Inflammatory macrophage treated with lipopolysaccharide for 1 hour (primary cell): ENCODE measurements around the gene GIPC2.
"Not testable (repeated sequence)": the region's sequence is repeated elsewhere in the genome, so short reads cannot be mapped to it uniquely, and the experiment has no call there.

Experiments used
- DNase-seq, 2 donors: peaks; one replicate each; pipeline ENCODE4 v3.0.0-alpha.2; 2020 to 2022

The GIPC2 gene

DNA sequence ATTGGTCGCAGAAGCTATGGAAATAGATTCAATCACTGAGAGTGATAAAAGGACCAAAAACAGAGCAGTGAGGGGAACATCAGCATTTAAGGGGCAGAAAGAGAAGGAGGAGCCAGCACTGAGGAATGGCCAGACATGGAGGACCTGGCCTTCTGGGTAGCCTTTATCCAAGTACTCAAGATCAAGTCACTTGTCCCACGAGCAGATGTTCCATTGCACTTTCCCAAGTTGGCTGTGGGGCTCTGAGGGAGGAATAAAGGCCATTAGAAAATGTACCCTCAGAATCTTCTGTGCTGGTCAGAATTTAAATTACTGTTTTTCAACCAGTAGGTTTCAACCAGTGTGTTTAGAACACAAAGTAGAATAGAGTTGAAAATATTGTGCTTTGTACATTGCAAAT lies 55.3 kb downstream of the GIPC2 start:
- no peak for DNase-seq

DNA sequence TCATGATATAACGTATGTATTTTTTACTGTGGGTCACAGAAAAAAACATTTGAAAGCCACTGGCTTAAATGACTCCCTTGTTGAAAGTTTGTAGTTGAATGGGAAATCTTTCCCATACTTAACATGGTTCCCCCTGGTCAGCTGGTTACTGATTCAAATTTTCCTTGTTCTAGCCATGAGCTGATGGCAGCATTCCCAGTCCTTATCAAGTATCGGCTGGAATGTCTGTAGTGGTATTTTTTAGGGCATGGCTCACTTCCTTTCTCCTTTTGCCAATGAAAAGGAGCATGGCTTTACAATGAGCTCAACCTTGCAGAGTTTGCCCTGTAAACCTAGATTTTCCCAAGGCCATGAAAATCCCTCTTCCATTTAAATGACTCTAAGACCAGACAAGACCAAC lies 55.7 kb downstream of the GIPC2 start:
- DNase-seq, result no peak

DNA sequence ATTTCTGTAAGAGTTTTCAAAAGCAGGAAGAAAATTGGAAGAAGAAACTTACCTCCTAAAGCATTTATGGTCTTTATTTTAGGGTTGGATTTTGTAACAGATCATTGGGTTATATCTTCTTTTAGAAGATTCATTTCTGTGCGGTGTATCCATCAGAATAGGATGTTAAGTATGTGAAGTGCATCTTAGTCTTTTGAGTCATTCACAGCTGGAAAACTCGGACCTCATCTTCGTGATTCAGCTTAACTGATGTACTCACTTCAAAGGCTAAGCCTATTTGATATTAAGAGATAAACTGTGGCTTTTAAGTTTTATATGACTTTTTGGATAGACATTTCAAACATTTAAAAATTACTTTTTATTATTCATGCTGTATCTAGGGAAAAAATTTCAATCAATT lies 56.3 kb downstream of the GIPC2 start:
- no peak for DNase-seq

DNA sequence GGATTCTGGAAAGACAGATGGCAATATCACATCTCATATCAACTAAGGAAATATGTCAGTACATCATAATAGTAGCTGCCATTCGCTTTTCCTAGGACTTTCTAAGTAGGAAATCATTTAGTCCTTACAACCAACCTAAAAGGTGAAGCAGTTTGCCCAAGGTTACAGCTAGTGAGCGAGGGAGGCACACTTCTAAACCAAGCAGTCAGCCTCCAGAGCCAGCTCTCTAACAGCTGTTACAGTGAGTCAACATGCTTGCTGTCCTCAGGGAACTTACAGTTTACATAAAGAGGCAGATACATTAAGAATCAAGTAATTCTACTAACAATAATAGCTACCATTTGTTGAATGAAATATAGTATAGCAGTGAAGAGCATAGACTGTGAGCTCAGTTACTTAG lies 57.1 kb downstream of the GIPC2 start:
- DNase-seq, result no peak

GRCh38 chr1:78104322-78104721 lies 58.6 kb downstream of the GIPC2 start:
- DNase-seq, result no peak

DNA sequence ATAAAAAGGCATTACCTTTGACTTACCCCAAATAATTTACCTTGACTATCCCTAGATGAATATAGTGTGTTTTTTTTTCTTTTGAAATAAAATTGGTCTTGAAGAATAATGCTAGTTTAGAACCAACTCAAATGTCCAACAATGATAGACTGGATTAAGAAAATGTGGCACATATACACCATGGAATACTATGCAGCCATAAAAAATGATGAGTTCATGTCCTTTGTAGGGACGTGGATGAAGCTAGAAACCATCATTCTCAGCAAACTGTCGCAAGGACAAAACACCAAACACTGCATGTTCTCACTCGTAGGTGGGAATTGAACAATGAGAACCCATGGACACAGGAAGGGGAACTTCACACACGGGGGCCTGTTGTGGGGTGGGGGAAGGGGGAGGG lies 63.9 kb downstream of the GIPC2 start:
- not testable (repeated sequence) for DNase-seq

GRCh38 chr1:78113156-78113916 lies 67.6 kb downstream of the GIPC2 start:
- no peak for DNase-seq

- peak; percentile 39 to 88 for DNase-seq
These were observed 68.5 kb downstream of the GIPC2 start for GRCh38 chr1:78114034-78114956.

- not testable (repeated sequence) for DNase-seq
These were observed 74.7 kb downstream of the GIPC2 start for GRCh38 chr1:78120485-78120884.

DNA sequence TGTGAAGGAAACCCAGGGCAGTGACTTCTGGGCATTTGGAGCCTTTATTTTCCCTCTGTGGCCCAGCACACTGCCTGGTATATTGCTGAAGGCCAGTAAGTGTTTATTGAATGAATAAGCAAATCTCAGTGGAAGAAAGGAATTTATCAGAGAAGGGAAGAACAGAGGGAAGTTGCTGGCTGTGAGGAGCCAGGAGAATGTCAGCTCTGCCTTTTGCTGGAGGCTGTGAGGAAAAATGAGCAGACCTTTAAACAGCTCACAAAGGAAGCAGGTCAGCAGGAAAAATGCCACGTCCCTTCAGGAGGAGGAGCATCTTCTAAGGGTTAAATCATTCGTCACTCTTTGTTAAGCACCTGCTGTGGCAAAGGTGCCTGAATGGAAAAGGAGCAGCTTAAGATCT lies 75.9 kb downstream of the GIPC2 start:
- no peak for DNase-seq

GRCh38 chr1:78122389-78122788 lies 76.6 kb downstream of the GIPC2 start:
- DNase-seq, result no peak

DNA sequence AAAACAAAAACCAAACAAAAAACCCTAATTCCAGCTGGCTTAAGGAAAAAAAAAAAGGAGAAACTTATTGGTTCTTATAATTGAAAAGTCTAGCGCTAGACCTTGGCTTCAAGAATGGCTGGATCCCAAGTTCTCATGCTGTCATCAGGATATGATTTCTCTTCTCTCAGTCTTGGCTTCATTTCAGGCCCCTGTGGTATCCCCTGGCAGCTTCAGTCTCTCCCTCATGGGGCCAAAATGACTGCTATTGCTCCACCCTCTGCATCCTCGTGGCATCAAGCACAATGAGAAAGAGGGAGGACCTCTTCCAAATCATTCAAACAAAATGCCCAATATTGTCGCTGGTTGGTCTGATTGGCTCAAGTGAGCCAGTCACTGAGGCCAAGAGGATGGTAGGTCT lies 80.7 kb downstream of the GIPC2 start:
- DNase-seq, result no peak

DNA sequence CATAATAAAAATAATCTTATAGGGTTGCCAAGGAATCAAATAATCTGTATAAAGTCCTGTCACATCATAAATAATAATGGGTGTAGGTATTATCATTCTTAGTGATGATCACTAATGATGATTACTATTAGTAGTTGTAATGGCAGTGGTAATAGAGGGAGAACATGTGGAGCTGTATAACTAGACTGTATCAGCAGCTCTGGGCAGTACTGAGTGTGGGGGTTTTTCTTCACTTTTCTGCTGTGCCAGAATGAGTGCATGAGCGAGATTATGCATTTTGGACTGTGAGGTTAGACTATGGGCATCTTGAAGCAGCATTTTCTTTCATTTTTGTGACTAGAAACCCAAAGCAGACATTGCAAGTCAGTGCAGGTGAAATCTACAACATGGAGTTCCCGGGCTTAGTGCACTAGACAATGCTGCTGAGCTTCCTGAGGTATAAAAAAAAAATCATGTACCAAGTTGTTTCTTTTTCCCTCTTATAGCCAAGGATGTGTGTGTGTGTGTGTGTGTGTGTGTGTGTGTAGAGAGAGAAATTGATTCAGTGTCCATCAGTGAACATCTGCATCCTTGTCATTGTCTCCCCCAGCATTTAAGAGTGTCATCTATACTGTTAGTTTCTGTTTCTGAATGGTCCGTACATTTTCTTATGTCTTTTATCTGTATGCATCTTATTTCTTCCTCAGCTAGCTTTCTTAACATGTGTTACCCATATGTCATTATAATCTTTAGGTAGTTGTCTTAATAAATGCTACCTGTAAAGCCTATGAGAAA lies 86.6 kb downstream of the GIPC2 start:
- no peak for DNase-seq

GRCh38 chr1:78132948-78133322 lies 87.2 kb downstream of the GIPC2 start:
- no peak for DNase-seq

GRCh38 chr1:78136680-78137079 lies 90.9 kb downstream of the GIPC2 start:
- DNase-seq, result no peak

DNA sequence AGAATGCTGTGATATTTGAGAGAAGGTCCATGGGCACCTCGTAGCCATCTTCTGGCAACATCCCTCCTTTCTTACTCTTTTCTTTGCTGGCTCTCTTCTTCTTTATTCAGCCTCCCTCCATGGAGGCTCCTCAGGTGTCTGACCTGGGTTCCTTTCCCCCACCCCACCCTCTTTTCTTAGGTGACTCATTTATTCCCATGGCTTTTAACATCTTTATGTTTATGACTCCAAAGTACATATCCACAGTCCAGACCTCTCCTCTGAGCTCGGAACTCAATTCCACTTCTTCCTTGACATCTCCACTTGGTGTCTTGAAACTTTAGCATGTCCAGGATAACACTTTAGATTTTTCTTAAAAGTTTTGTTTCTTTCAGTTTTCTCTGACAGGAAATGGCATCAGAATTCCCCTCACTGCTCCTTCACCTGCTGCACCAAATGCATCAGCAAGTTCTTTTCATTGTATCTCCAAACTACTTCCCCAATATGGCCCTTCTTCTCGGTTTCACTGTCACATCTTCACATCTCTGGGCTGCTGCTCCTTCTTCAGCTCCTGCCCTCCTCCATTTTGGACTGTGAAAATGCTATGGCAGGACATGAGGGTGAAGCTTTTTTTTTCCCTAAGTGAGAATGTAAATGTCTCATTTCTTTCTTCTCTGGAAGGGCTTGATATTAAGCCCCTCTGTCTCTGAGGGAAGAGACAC lies 95.9 kb downstream of the GIPC2 start:
- no peak for DNase-seq

GRCh38 chr1:78142736-78143135 lies 97.0 kb downstream of the GIPC2 start:
- DNase-seq, result no peak

DNA sequence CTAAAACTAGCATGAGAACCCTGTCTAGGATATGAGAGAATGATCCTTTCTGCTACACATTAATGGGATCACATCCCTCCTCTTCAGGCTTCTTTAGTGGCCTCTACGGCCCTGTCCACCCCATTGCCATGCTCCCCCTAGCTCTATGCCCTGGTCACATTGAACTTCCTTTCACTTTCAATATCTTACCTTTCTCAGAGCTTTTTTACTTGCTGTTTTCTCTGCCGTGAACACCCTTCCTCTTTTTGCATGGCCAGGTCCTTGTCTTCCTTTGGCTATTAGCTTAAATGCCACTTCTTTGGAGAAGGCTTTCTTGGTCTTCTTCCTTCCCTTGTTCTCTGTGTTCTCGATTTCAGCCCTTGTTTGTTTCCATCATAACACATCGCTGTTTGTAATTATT lies 97.4 kb downstream of the GIPC2 start:
- DNase-seq, result peak in 1 of 2 donors; percentile 2

- DNase-seq, result no peak
These were observed 97.9 kb downstream of the GIPC2 start for GRCh38 chr1:78143673-78144072.

- DNase-seq, result peak; percentile 24 to 58
These were observed 99.4 kb downstream of the GIPC2 start for GRCh38 chr1:78145105-78145580.

GRCh38 chr1:78146205-78146771 lies 100.5 kb downstream of the GIPC2 start:
- DNase-seq, result no peak

GRCh38 chr1:78147031-78147430 lies 101.3 kb downstream of the GIPC2 start:
- DNase-seq, result no peak
